ENCODE data around the gene TMUB1.
A peak's percentile ranks its signal among the peaks of the same experiment; 100 is the strongest.

Gene TMUB1

GRCh38 chr7:151120896-151121295, 37.6 kb upstream of the TMUB1 start:
- DNase-seq = no peak

GRCh38 chr7:151119902-151120301, 36.6 kb upstream of the TMUB1 start:
- DNase-seq = no peak

- DNase-seq = no peak
Measured at GRCh38 chr7:151119055-151119415, 35.7 kb upstream of the TMUB1 start.

- no peak for DNase-seq
Measured at GRCh38 chr7:151118108-151119054, 35.1 kb upstream of the TMUB1 start.

GRCh38 chr7:151117565-151117964, 34.3 kb upstream of the TMUB1 start:
- peak; percentile 34 for DNase-seq

- DNase-seq = no peak
Measured at GRCh38 chr7:151116603-151117440, 33.5 kb upstream of the TMUB1 start.

- DNase-seq = no peak
Measured at GRCh38 chr7:151115836-151116418, 32.6 kb upstream of the TMUB1 start.

- no peak for DNase-seq
Measured at GRCh38 chr7:151115121-151115835, 32.0 kb upstream of the TMUB1 start.

GRCh38 chr7:151114151-151115090, 31.1 kb upstream of the TMUB1 start:
- DNase-seq = no peak

GRCh38 chr7:151113344-151114150, 30.3 kb upstream of the TMUB1 start:
- DNase-seq = no peak

- peak; percentile 61 for DNase-seq
Measured at GRCh38 chr7:151110941-151111645, 27.8 kb upstream of the TMUB1 start.

GRCh38 chr7:151110236-151110940, 27.1 kb upstream of the TMUB1 start:
- no peak for DNase-seq

- no peak for DNase-seq
Measured at GRCh38 chr7:151109094-151110048, 26.1 kb upstream of the TMUB1 start.

- no peak for DNase-seq
Measured at GRCh38 chr7:151107882-151108281, 24.6 kb upstream of the TMUB1 start.

- no peak for DNase-seq
Measured at GRCh38 chr7:151104411-151105235, 21.3 kb upstream of the TMUB1 start.

GRCh38 chr7:151103973-151104372, 20.7 kb upstream of the TMUB1 start:
- DNase-seq = no peak

GRCh38 chr7:151102991-151103390, 19.7 kb upstream of the TMUB1 start:
- DNase-seq = no peak

Measured in activated CD4-positive, alpha-beta T cell treated with anti-CD3 and anti-CD28 coated beads for 1 hour (primary cell).